GM19025 (cell line): ENCODE results near the gene PRAMEF33.
"Not testable (repeated sequence)": the region's sequence is repeated elsewhere in the genome, so short reads cannot be mapped to it uniquely, and the experiment has no call there.

Experiments used
- ATAC-seq: cut with Tn5 transposase; IDR thresholded peaks from one replicate; pipeline ENCODE4 v1.9.1; 2021; ENCODE audit warnings: mild to moderate bottlenecking, low read depth, moderate library complexity; ENCODE audit not compliant: unreplicated experiment

PRAMEF33 gene

GRCh38 chr1:13303239-13303638 lies at the start of gene PRAMEF33:
TSS of gene PRAMEF33 (plus strand) at chr1:13303539. CDS start at chr1:13305955, 2,416 bp downstream.
- ATAC-seq = not testable (repeated sequence)

GRCh38 chr1:13253898-13254297 lies 49.4 kb upstream of the PRAMEF33 start, which contains the start of gene PRAMEF5:
TSS of gene PRAMEF5 (plus strand) at chr1:13254198. CDS start at chr1:13259269, 5,071 bp downstream.
- not testable (repeated sequence) for ATAC-seq

GRCh38 chr1:13265124-13265523 lies 38.2 kb upstream of the PRAMEF33 start:
- not testable (repeated sequence) for ATAC-seq

- not testable (repeated sequence) for ATAC-seq
Measured at GRCh38 chr1:13277016-13277415, 26.3 kb upstream of the PRAMEF33 start.

GRCh38 chr1:13279617-13280016 lies 23.7 kb upstream of the PRAMEF33 start:
- not testable (repeated sequence) for ATAC-seq

GRCh38 chr1:13285037-13285436 lies 18.3 kb upstream of the PRAMEF33 start, which contains the start of gene PRAMEF8:
TSS of gene PRAMEF8 (minus strand) at chr1:13285137. CDS start at chr1:13284091, 1,046 bp downstream.
- not testable (repeated sequence) for ATAC-seq

GRCh38 chr1:13289030-13289429 lies 14.3 kb upstream of the PRAMEF33 start:
- ATAC-seq = not testable (repeated sequence)

- not testable (repeated sequence) for ATAC-seq
Measured at GRCh38 chr1:13297216-13297931, 6.0 kb upstream of the PRAMEF33 start.

- not testable (repeated sequence) for ATAC-seq
Measured at GRCh38 chr1:13298699-13299098, 4.6 kb upstream of the PRAMEF33 start.

- not testable (repeated sequence) for ATAC-seq
Measured at GRCh38 chr1:13302197-13302596, 1.1 kb upstream of the PRAMEF33 start.

- ATAC-seq = not testable (repeated sequence)
Measured at GRCh38 chr1:13315281-13315680, 11.9 kb downstream of the PRAMEF33 start, which contains the start of gene PRAMEF15. TSS of gene PRAMEF15 (plus strand) at chr1:13315581. CDS start at chr1:13318408, 2,827 bp downstream.

GRCh38 chr1:13342496-13342895 lies 39.2 kb downstream of the PRAMEF33 start:
- not testable (repeated sequence) for ATAC-seq

- not testable (repeated sequence) for ATAC-seq
Measured at GRCh38 chr1:13347034-13347433, 43.7 kb downstream of the PRAMEF33 start, which contains the start of gene PRAMEF14. TSS of gene PRAMEF14 (minus strand) at chr1:13347134. CDS start at chr1:13345314, 1,820 bp downstream.

GRCh38 chr1:13353476-13353875 lies 50.1 kb downstream of the PRAMEF33 start:
- ATAC-seq = not testable (repeated sequence)

GRCh38 chr1:13354475-13354874 lies 51.1 kb downstream of the PRAMEF33 start:
- ATAC-seq = not testable (repeated sequence)

- ATAC-seq = not testable (repeated sequence)
Measured at GRCh38 chr1:13356774-13357173, 53.4 kb downstream of the PRAMEF33 start.
